ENCODE data around the gene INPP5E. TPM values are rescaled to one million over a fixed set of nuclear protein-coding genes. Genes with fewer than 3 reads are reported as not detected.

INPP5E gene
- total and polyA plus RNA-seq, 2 donors (not counting 1 experiment from before 2014, with no cell fraction given) = 31.0 to 33.1 TPM

- POLR2A ChIA-PET = interaction anchor here (0.7 kb wide), 1 partner anchor 384 kb away, joined by 3 read pairs; no protein-coding TSS in a partner anchor
Measured at GRCh38 chr9:136416914-136417313, 22.7 kb downstream of the INPP5E start.

GRCh38 chr9:136416427-136416826 lies 23.2 kb downstream of the INPP5E start:
- WGBS (ENCODE audit: insufficient coverage) = 87% methylated on average over 3 of the region's 8 CpGs
- Mint-ChIP-seq H3K9me3 (ENCODE audit: insufficient read depth) (no peaks in the 10 kb centered on the region), H3K4me1 (peaks cover 8% of the 10 kb centered on the region), H3K4me3 (no peak overlapping the region), H3K27ac (no peak overlapping the region), H3K27me3 (no peaks in the 10 kb centered on the region)
- Histone ChIP-seq H3K4me2 (replicated peaks; ENCODE audit: low read depth, low read length, poor library complexity, severe bottlenecking) (no peak overlapping the region), H3K9me3 (ENCODE audit: control extremely low read depth in 1 of 3, control insufficient read depth in 2 of 3, insufficient read depth in 1 of 3, low read length in 2 of 3) (no peaks in the 10 kb centered on the region), H3K4me3 (ENCODE audit: control extremely low read depth in 1 of 5, extremely low read depth in 1 of 5, insufficient read depth in 1 of 5, low read depth in 2 of 5, low read length in 4 of 5) (no peak overlapping the region), H3K27ac (ENCODE audit: low read length in 2 of 2) (no peak overlapping the region), H3K36me3 (replicated peaks in 1 of 2; ENCODE audit: control extremely low read depth in 1 of 2, control insufficient read depth in 1 of 2, extremely low read depth in 1 of 2, insufficient read depth in 2 of 2, low read length in 1 of 2) (peaks cover 0 to 81% of the 10 kb centered on the region in 2 experiments), H3K4me1 (ENCODE audit: control insufficient read depth in 2 of 2, insufficient read depth in 2 of 2, low read length in 2 of 2) (peaks cover 5% of the 10 kb centered on the region in 2 donors), H3K79me2 (ENCODE audit: control insufficient read depth, insufficient read depth, low read length) (peaks cover 35% of the 10 kb centered on the region), H4K20me1 (ENCODE audit: control insufficient read depth, insufficient read depth, low read length, poor library complexity, severe bottlenecking) (peaks cover 27% of the 10 kb centered on the region), H2AFZ (ENCODE audit: insufficient read depth, low read depth, low read length, poor library complexity, severe bottlenecking) (no peak overlapping the region), H3K27me3 (replicated peaks in 1 of 4; ENCODE audit: control extremely low read depth in 1 of 4, control insufficient read depth in 3 of 4, insufficient read depth in 4 of 4, low read length in 3 of 4) (no peaks in the 10 kb centered on the region), H3K9ac (ENCODE audit: low read length) (no peak overlapping the region)
- CTCF ChIA-PET = interaction anchor here (0.6 kb wide), 1 partner anchor 311 kb away, joined by 3 read pairs; no protein-coding TSS in a partner anchor
- intact Hi-C loops (cut with micrococcal nuclease) = no loop called here
- no peak for TF ChIP-seq EZH2 (IDR thresholded peaks at IDR 0.05; ENCODE audit: borderline replicate concordance, insufficient read depth, low read depth, low read length, poor library complexity, severe bottlenecking)
- TF ChIP-seq CTCF (IDR thresholded peaks at IDR 0.05) = no peak
- POLR2A ChIA-PET = no interaction called here
- ATAC-seq (ENCODE audit: low read depth) = no peak
- no peak for DNase-seq

More at GRCh38 chr9:136416914-136417313, 22.7 kb downstream of the INPP5E start:
- Histone ChIP-seq H3K4me3 (ENCODE audit: control extremely low read depth in 1 of 5, extremely low read depth in 1 of 5, insufficient read depth in 1 of 5, low read depth in 2 of 5, low read length in 4 of 5) (no peak overlapping the region), H3K9me3 (ENCODE audit: control extremely low read depth in 1 of 3, control insufficient read depth in 2 of 3, insufficient read depth in 1 of 3, low read length in 2 of 3) (no peaks in the 10 kb centered on the region), H3K27ac (ENCODE audit: low read length in 2 of 2) (no peak overlapping the region), H2AFZ (ENCODE audit: insufficient read depth, low read depth, low read length, poor library complexity, severe bottlenecking) (no peak overlapping the region), H3K4me2 (replicated peaks; ENCODE audit: low read depth, low read length, poor library complexity, severe bottlenecking) (no peak overlapping the region), H4K20me1 (ENCODE audit: control insufficient read depth, insufficient read depth, low read length, poor library complexity, severe bottlenecking) (peaks cover 22% of the 10 kb centered on the region), H3K27me3 (replicated peaks in 1 of 4; ENCODE audit: control extremely low read depth in 1 of 4, control insufficient read depth in 3 of 4, insufficient read depth in 4 of 4, low read length in 3 of 4) (no peaks in the 10 kb centered on the region), H3K79me2 (ENCODE audit: control insufficient read depth, insufficient read depth, low read length) (peaks cover 30% of the 10 kb centered on the region), H3K36me3 (replicated peaks in 1 of 2; ENCODE audit: control extremely low read depth in 1 of 2, control insufficient read depth in 1 of 2, extremely low read depth in 1 of 2, insufficient read depth in 2 of 2, low read length in 1 of 2) (peaks cover 0 to 84% of the 10 kb centered on the region in 2 experiments), H3K9ac (ENCODE audit: low read length) (no peak overlapping the region), H3K4me1 (ENCODE audit: control insufficient read depth in 2 of 2, insufficient read depth in 2 of 2, low read length in 2 of 2) (peaks cover 0 to under 1% of the 10 kb centered on the region in 2 donors)
- WGBS (ENCODE audit: insufficient coverage) = 95% methylated on average over 19 of the region's 19 CpGs
- Mint-ChIP-seq H3K4me3 (no peak overlapping the region), H3K27me3 (no peaks in the 10 kb centered on the region), H3K9me3 (ENCODE audit: insufficient read depth) (no peaks in the 10 kb centered on the region), H3K27ac (no peak overlapping the region), H3K4me1 (peaks cover 3% of the 10 kb centered on the region)
- no peak for DNase-seq
- intact Hi-C loops (cut with micrococcal nuclease) = no loop called here
- CTCF ChIA-PET = interaction anchor here (0.6 kb wide), 1 partner anchor 310 kb away, joined by 3 read pairs; no protein-coding TSS in a partner anchor
- ATAC-seq (ENCODE audit: low read depth) = no peak
- no peak for TF ChIP-seq EZH2 (IDR thresholded peaks at IDR 0.05; ENCODE audit: borderline replicate concordance, insufficient read depth, low read depth, low read length, poor library complexity, severe bottlenecking)
- no peak for TF ChIP-seq CTCF (IDR thresholded peaks at IDR 0.05)
